ENCODE results near the gene APOL1.
"Not testable (repeated sequence)": the region's sequence is repeated elsewhere in the genome, so short reads cannot be mapped to it uniquely, and the experiment has no call there.

- not testable (repeated sequence) for TF ChIP-seq CTCF (IDR thresholded peaks at IDR 0.05); POLR2A (IDR thresholded peaks at IDR 0.05; ENCODE audit: low read depth)
Observed at GRCh38 chr22:36209488-36209908, 43.4 kb upstream of the APOL1 start.
